Stimulated activated memory B cell treated with anti-CD40 and anti-IgM and Interleukin-4, amounts not matched to agents 10 μg/mL and 1 μg/mL and 100 μg/mL, for 72 hours (primary cell): ENCODE results near the gene NYNRIN.

Source experiments
- ATAC-seq: fragments of 150-1000 bp; cut with Tn5 transposase; 2 replicates; pipeline ENCODE4 v1.10.0; 2021
- H3K27ac Mint-ChIP-seq: one replicate; pipeline ENCODE4 v1.8.0; 2022; ENCODE audit warnings: mild to moderate bottlenecking, mixed read lengths
- H3K27me3 Mint-ChIP-seq: one replicate; pipeline ENCODE4 v1.8.0; 2022; ENCODE audit warnings: mixed read lengths
- H3K36me3 Mint-ChIP-seq: one replicate; pipeline ENCODE4 v1.8.0; 2022; ENCODE audit warnings: mixed read lengths
- H3K4me1 Mint-ChIP-seq: one replicate; pipeline ENCODE4 v1.8.0; 2022; ENCODE audit warnings: mixed read lengths
- H3K4me3 Mint-ChIP-seq: one replicate; pipeline ENCODE4 v1.8.0; 2022; ENCODE audit warnings: mild to moderate bottlenecking, moderate library complexity, mixed read lengths
- H3K9me3 Mint-ChIP-seq: one replicate; pipeline ENCODE4 v1.8.0; 2022; ENCODE audit warnings: mixed read lengths

NYNRIN gene

GRCh38 chr14:24411443-24412389 lies 12.9 kb downstream of the NYNRIN start:
- Mint-ChIP-seq H3K4me1 (no peaks in the 10 kb centered on the region), H3K27ac (no peak overlapping the region), H3K36me3 (no peaks in the 10 kb centered on the region), H3K9me3 (no peaks in the 10 kb centered on the region), H3K4me3 (no peak overlapping the region), H3K27me3 (peaks cover 52% of the 10 kb centered on the region)
- ATAC-seq = peak; percentile 57

DNA sequence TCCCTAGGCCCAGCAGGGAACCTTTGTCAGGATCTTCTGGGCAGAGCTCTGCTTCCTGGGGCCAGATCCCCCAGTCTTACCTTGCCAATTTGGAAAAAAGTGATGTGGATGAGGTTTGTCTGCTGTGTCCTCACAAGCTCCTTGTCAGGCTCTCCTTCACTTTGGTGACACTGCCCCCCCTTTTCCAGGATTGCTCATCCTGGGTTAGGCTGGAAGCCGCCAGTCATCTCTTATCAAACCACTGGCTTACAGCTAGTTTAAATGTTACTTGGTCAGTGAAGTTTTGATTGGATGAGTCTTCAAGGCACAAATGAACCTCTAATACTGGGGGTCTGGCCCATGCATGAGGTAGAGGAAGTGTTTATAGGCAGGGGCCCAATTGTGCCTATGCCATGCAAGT lies 15.3 kb downstream of the NYNRIN start:
- no peaks in the 10 kb centered on the region for H3K36me3 Mint-ChIP-seq
- peaks cover 48% of the 10 kb centered on the region for H3K27me3 Mint-ChIP-seq
- no peak for ATAC-seq
- no peak overlapping the region for H3K27ac Mint-ChIP-seq
- H3K4me3 Mint-ChIP-seq = no peak overlapping the region
- no peaks in the 10 kb centered on the region for H3K9me3 Mint-ChIP-seq
- H3K4me1 Mint-ChIP-seq = no peaks in the 10 kb centered on the region

DNA sequence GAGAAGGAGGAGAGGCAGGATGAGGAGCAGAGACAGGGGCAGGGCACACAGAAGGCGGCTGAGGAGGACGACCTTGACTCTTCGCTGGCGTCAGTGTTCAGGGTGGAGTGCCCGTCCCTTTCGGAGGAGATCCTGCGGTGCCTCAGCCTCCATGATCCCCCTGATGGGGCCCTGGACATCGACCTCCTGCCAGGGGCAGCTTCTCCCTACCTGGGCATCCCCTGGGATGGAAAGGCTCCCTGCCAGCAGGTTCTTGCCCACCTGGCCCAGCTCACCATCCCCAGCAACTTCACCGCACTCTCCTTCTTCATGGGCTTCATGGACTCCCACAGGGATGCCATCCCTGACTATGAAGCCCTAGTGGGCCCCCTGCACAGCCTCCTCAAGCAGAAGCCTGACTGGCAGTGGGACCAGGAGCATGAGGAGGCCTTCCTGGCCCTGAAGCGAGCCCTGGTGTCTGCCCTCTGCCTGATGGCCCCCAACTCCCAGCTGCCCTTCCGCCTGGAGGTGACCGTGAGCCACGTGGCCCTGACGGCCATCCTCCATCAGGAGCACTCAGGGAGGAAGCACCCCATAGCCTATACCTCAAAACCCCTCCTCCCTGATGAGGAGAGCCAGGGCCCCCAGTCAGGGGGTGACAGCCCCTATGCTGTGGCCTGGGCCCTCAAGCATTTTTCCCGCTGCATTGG lies 16.1 kb downstream of the NYNRIN start:
- H3K4me3 Mint-ChIP-seq = no peak overlapping the region
- no peaks in the 10 kb centered on the region for H3K4me1 Mint-ChIP-seq
- H3K27ac Mint-ChIP-seq = no peak overlapping the region
- H3K27me3 Mint-ChIP-seq = peaks cover 52% of the 10 kb centered on the region
- no peaks in the 10 kb centered on the region for H3K9me3 Mint-ChIP-seq
- ATAC-seq = peak; percentile 44
- H3K36me3 Mint-ChIP-seq = no peaks in the 10 kb centered on the region

- H3K27ac Mint-ChIP-seq = no peak overlapping the region
- no peaks in the 10 kb centered on the region for H3K9me3 Mint-ChIP-seq
- no peaks in the 10 kb centered on the region for H3K36me3 Mint-ChIP-seq
- H3K27me3 Mint-ChIP-seq = peaks cover 52% of the 10 kb centered on the region
- H3K4me1 Mint-ChIP-seq = no peaks in the 10 kb centered on the region
- H3K4me3 Mint-ChIP-seq = no peak overlapping the region
- ATAC-seq = no peak
Observed at GRCh38 chr14:24415421-24416253, 16.8 kb downstream of the NYNRIN start.

DNA sequence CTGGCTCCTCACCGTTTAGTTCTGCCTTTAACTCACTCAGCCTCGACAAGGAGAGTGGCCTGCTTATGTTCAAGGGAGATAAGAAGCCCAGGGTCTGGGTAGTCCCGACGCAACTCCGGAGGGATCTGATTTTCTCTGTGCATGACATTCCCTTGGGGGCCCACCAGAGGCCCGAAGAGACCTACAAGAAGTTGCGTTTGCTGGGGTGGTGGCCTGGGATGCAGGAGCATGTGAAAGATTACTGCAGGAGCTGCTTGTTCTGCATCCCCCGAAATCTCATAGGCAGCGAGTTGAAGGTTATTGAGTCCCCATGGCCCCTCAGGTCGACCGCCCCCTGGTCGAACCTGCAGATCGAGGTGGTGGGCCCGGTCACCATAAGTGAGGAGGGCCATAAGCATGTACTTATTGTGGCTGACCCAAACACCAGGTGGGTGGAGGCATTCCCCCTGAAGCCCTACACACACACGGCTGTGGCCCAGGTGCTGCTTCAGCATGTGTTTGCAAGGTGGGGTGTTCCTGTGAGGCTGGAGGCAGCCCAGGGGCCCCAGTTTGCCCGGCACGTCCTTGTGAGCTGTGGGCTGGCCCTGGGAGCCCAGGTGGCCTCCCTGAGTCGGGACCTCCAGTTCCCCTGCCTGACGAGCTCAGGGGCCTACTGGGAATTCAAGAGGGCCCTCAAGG lies 17.6 kb downstream of the NYNRIN start:
- H3K4me1 Mint-ChIP-seq = no peaks in the 10 kb centered on the region
- no peaks in the 10 kb centered on the region for H3K9me3 Mint-ChIP-seq
- no peak for ATAC-seq
- H3K36me3 Mint-ChIP-seq = no peaks in the 10 kb centered on the region
- H3K27ac Mint-ChIP-seq = no peak overlapping the region
- H3K4me3 Mint-ChIP-seq = no peak overlapping the region
- peaks cover 52% of the 10 kb centered on the region for H3K27me3 Mint-ChIP-seq

GRCh38 chr14:24416932-24417619 lies 18.3 kb downstream of the NYNRIN start:
- no peak overlapping the region for H3K4me3 Mint-ChIP-seq
- H3K27ac Mint-ChIP-seq = no peak overlapping the region
- H3K27me3 Mint-ChIP-seq = peaks cover 52% of the 10 kb centered on the region
- no peaks in the 10 kb centered on the region for H3K36me3 Mint-ChIP-seq
- H3K9me3 Mint-ChIP-seq = no peaks in the 10 kb centered on the region
- H3K4me1 Mint-ChIP-seq = no peaks in the 10 kb centered on the region
- no peak for ATAC-seq

DNA sequence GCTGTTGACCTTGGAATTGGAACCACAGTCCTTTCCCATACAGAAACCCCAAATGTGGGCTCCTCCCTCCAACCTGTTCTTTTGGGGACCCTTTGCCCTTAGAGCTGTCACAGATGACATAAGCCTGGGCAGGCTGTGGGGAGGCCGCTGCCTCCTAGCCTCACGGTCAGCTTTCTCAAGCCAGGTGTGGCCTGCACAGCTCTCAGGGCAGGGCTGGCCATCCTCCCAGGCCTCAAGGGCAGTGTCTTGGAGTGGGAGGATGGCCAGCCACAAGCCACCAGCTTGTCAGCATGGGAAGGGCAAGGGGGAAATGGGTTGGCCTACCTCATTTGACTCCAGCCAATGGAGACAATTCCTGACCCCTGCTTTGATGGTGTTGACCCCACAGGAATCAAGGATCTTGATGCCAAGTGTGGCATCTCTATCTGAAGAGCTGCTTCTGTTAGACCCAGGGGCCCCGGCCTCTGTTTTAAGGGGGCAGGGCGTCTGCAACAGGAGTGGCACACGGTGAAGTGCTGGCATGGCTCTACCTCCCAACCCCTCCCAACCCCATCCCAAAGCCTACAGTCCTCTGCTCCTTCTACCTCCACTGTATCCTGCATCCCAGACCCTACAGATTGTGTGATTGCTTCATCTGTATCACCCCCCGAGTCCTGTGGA lies 19.2 kb downstream of the NYNRIN start:
- H3K27me3 Mint-ChIP-seq = peaks cover 52% of the 10 kb centered on the region
- no peaks in the 10 kb centered on the region for H3K4me1 Mint-ChIP-seq
- no peak for ATAC-seq
- no peak overlapping the region for H3K27ac Mint-ChIP-seq
- no peak overlapping the region for H3K4me3 Mint-ChIP-seq
- no peaks in the 10 kb centered on the region for H3K9me3 Mint-ChIP-seq
- H3K36me3 Mint-ChIP-seq = no peaks in the 10 kb centered on the region

DNA sequence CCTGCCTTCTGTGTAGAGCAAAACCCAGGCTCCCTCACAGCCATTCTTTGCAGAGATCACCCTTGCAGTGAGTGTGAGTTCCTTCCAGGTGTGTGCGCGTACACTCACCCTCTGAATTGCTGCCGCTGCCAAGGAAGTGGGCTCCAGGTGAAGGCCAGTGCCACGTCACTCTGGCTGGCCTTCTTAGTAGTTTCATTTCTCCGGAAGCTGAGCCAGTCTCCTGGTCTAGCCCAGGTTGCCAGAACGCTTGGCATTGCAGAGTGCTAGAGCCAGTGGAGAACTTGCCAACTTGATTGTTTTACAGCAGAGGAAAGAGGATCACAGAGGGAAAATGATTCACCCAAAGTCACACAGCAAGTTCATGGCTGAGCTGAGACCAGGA lies 19.7 kb downstream of the NYNRIN start:
- Mint-ChIP-seq H3K36me3 (no peaks in the 10 kb centered on the region), H3K27ac (no peak overlapping the region), H3K4me3 (no peak overlapping the region), H3K27me3 (peaks cover 52% of the 10 kb centered on the region), H3K9me3 (no peaks in the 10 kb centered on the region), H3K4me1 (no peaks in the 10 kb centered on the region)
- ATAC-seq = no peak

GRCh38 chr14:24422261-24422660 lies 23.5 kb downstream of the NYNRIN start:
- Mint-ChIP-seq H3K9me3 (no peaks in the 10 kb centered on the region), H3K36me3 (peaks cover 5% of the 10 kb centered on the region), H3K27ac (no peak overlapping the region), H3K27me3 (peaks cover 17% of the 10 kb centered on the region), H3K4me3 (no peak overlapping the region), H3K4me1 (no peaks in the 10 kb centered on the region)
- ATAC-seq = no peak

- no peak overlapping the region for H3K4me3 Mint-ChIP-seq
- peaks cover 5% of the 10 kb centered on the region for H3K36me3 Mint-ChIP-seq
- no peaks in the 10 kb centered on the region for H3K9me3 Mint-ChIP-seq
- H3K27ac Mint-ChIP-seq = no peak overlapping the region
- no peaks in the 10 kb centered on the region for H3K4me1 Mint-ChIP-seq
- ATAC-seq = no peak
- peaks cover 12% of the 10 kb centered on the region for H3K27me3 Mint-ChIP-seq
Observed at GRCh38 chr14:24422694-24423601, 24.1 kb downstream of the NYNRIN start.

DNA sequence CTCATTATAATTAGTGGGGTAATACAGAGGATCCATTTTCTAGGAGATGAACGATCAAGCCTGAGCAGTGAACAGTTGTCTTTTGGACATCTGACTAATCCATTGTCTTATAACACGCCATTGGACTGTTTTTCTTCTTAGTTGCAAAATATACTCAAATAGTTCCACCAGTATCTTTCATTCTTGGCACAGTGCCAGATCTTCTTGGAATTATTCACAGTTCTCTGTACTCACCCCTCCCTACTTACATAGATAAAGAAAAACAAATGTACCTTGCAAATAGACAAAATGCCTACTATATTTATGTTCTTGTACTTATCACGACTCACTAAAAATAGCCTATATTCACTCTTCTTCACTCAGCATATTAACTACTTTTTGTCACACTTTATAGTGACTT lies 26.9 kb downstream of the NYNRIN start:
- no peak for ATAC-seq
- H3K9me3 Mint-ChIP-seq = no peaks in the 10 kb centered on the region
- H3K4me1 Mint-ChIP-seq = peaks cover 9% of the 10 kb centered on the region
- H3K4me3 Mint-ChIP-seq = no peak overlapping the region
- no peaks in the 10 kb centered on the region for H3K27me3 Mint-ChIP-seq
- H3K27ac Mint-ChIP-seq = no peak overlapping the region
- peaks cover 5% of the 10 kb centered on the region for H3K36me3 Mint-ChIP-seq

DNA sequence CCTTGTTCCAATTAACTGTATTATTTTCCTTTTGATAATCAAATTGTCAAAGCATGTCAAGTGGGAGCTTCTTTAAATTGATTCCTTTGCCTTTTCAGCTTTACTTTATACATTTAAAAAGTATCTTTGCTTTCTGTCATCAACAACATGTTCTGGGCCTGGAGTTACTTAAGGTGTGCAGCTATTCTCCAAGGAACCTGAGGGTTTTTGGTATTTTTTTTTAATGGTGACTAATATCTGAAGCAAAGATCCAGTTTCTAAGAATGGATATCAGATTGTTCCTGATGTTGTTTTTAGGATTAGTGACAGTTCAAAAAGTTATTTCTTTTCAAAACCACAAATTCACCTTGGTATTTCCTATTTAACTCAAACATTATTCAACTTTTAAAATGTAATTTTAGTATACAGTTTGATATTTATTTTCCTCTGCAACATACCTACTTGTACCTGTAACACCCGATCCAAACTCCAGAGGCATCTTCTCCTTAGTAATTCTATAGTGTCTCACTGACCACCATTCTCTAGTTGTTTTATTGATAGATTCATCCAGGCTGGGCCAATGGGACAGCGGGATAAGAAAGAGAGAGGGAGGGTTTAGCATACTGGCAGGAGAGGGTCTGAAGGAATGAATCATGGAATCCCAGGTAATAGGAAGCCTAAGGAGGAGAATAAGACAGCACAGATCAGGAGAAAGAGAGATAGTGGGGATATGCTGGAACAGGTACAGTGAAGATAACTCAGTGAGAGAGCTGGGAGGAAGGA lies 27.5 kb downstream of the NYNRIN start:
- Mint-ChIP-seq H3K4me1 (peaks cover 14% of the 10 kb centered on the region), H3K27ac (no peak overlapping the region), H3K27me3 (no peaks in the 10 kb centered on the region), H3K4me3 (no peak overlapping the region), H3K36me3 (peaks cover 5% of the 10 kb centered on the region), H3K9me3 (no peaks in the 10 kb centered on the region)
- ATAC-seq = no peak
